GM23338 (cell line): ENCODE data around the gene TPM1. TPM values are rescaled to one million over a fixed set of nuclear protein-coding genes. Genes with fewer than 3 reads are reported as not detected.

Experiments used
- ATAC-seq: fragments of 200-7000 bp; cut with Tn5 transposase; 3 replicates; pipeline ENCODE4 v1.9.1; 2020
- DNase-seq: peaks from one replicate; pipeline ENCODE4 v3.0.0-alpha.2; 2015; ENCODE audit warnings: low spot score
- H2AFZ ChIP-seq: fragments of 200-600 bp; sonication (generic); 2 replicates; pipeline ENCODE4 v1.8.0; 2016; ENCODE audit warnings: antibody characterized with exemption, mild to moderate bottlenecking, moderate library complexity
- H3F3A ChIP-seq: fragments of 200-600 bp; sonication (generic); replicated peaks from 2 replicates; pipeline ENCODE4 v1.8.0; 2017; ENCODE audit warnings: antibody characterized with exemption, mixed run types, low read depth
- H3K27ac ChIP-seq: fragments of 200-600 bp; sonication (generic); 2 replicates; pipeline ENCODE4 v1.6.1; 2016; ENCODE audit warnings: low read depth
- H3K27me3 ChIP-seq: fragments of 200-600 bp; sonication (generic); 2 replicates; pipeline ENCODE4 v1.8.0; 2016; ENCODE audit warnings: mild to moderate bottlenecking, mixed run types, moderate library complexity; ENCODE audit not compliant: insufficient read depth
- H3K36me3 ChIP-seq: fragments of 200-600 bp; sonication (generic); 2 replicates; pipeline ENCODE4 v1.8.0; 2016; ENCODE audit warnings: mild to moderate bottlenecking; ENCODE audit not compliant: insufficient read depth
- H3K4me1 ChIP-seq: fragments of 200-600 bp; sonication (generic); 2 replicates; pipeline ENCODE4 v1.8.0; 2016; ENCODE audit warnings: mild to moderate bottlenecking, moderate library complexity; ENCODE audit not compliant: insufficient read depth
- H3K4me2 ChIP-seq: fragments of 200-600 bp; sonication (generic); 2 replicates; pipeline ENCODE4 v1.7.1; 2017; ENCODE audit warnings: mixed run types
- H3K4me3 ChIP-seq: fragments of 200-600 bp; sonication (generic); 2 replicates; pipeline ENCODE4 v1.6.1; 2016; ENCODE audit warnings: mixed run types
- H3K79me2 ChIP-seq: fragments of 200-600 bp; sonication (generic); replicated peaks from 2 replicates; pipeline ENCODE4 v1.8.0; 2017; ENCODE audit warnings: mild to moderate bottlenecking; ENCODE audit not compliant: insufficient read depth
- H3K9me2 ChIP-seq: fragments of 200-600 bp; sonication (generic); 2 replicates; pipeline ENCODE4 v1.8.0; 2017; ENCODE audit not compliant: insufficient read depth
- H4K20me1 ChIP-seq: fragments of 200-600 bp; sonication (generic); replicated peaks from 2 replicates; pipeline ENCODE4 v1.8.0; 2017; ENCODE audit warnings: mild to moderate bottlenecking; ENCODE audit not compliant: insufficient read depth
- H3K27ac Mint-ChIP-seq: 2 replicates; pipeline ENCODE4 v1.8.0; 2020; ENCODE audit warnings: inconsistent platforms, mild to moderate bottlenecking, moderate library complexity, mixed read lengths
- H3K27me3 Mint-ChIP-seq: 3 replicates; pipeline ENCODE4 v1.8.0; 2022; ENCODE audit warnings: low read depth, mild to moderate bottlenecking, moderate library complexity, mixed read lengths, inconsistent platforms; ENCODE audit not compliant: insufficient read depth, poor library complexity
- H3K36me3 Mint-ChIP-seq: 3 replicates; pipeline ENCODE4 v1.8.0; 2021; ENCODE audit warnings: low read depth, mild to moderate bottlenecking, inconsistent platforms, moderate library complexity, mixed read lengths
- H3K4me1 Mint-ChIP-seq: 3 replicates; pipeline ENCODE4 v1.8.0; 2020; ENCODE audit warnings: mild to moderate bottlenecking, inconsistent platforms, mixed read lengths
- H3K4me3 Mint-ChIP-seq: 3 replicates; pipeline ENCODE4 v1.8.0; 2021; ENCODE audit warnings: moderate library complexity, mild to moderate bottlenecking, inconsistent platforms, mixed read lengths
- H3K9me3 Mint-ChIP-seq: 3 replicates; pipeline ENCODE4 v1.8.0; 2020; ENCODE audit warnings: moderate library complexity, mild to moderate bottlenecking, inconsistent platforms, mixed read lengths
- EZH2phosphoT487 ChIP-seq: fragments of 200-600 bp; sonication (generic); IDR thresholded peaks from one replicate; pipeline ENCODE4 v1.8.1; 2018; ENCODE audit warnings: antibody characterized with exemption; ENCODE audit not compliant: unreplicated experiment
- JUNB ChIP-seq: IDR thresholded peaks from one replicate; pipeline ENCODE4 v1.6.1; 2016; ENCODE audit warnings: antibody characterized with exemption; ENCODE audit not compliant: unreplicated experiment
- ZNF114 ChIP-seq: fragments of 250-450 bp; sonication (Bioruptor Pico); IDR thresholded peaks from 2 replicates; pipeline ENCODE4 v1.5.0; 2020; ENCODE audit warnings: mild to moderate bottlenecking, moderate library complexity
- ZNF331 ChIP-seq: fragments of 250-450 bp; sonication (Bioruptor Pico); IDR thresholded peaks from 2 replicates; pipeline ENCODE4 v1.5.0; 2020; ENCODE audit warnings: low read depth, mild to moderate bottlenecking, moderate library complexity
- polyA plus RNA-seq: library from polyadenylated mRNA; unstranded; fragments of >200 nt; fragmentation: Nextera tagmentation; extraction: Ambion mirVana; gene quantifications from 2 replicates; pipeline ENCODE4 v1.2.1, GENCODE V29; 2016
- total RNA-seq: library from RNA; depleted of rRNA; stranded (reverse); fragments of >200 nt; shearing (Covaris generic); gene quantifications from 2 replicates; pipeline ENCODE4 v1.2.3, GENCODE V29; 2014
- TF ChIP-seq, protein P1 (sequence below): fragments of 250-450 bp; sonication (Bioruptor Pico); IDR thresholded peaks from 2 replicates; pipeline ENCODE4 v1.5.0; 2020; ENCODE audit warnings: mild to moderate bottlenecking, moderate library complexity
- TF ChIP-seq, protein P2 (sequence below): IDR thresholded peaks from one replicate; pipeline ENCODE4 v1.6.1; 2018; ENCODE audit warnings: antibody characterized with exemption; ENCODE audit not compliant: unreplicated experiment
- TF ChIP-seq, protein P3 (sequence below): IDR thresholded peaks from 2 replicates; pipeline ENCODE4 v1.6.1; 2016; ENCODE audit warnings: antibody characterized with exemption
- TF ChIP-seq, protein P4 (sequence below), 2 experiments: fragments of 200-600 bp in 1 of 2; sonication (generic) in 1 of 2; conservative IDR thresholded peaks; 2 replicates each; pipeline versions ENCODE4 v1.5.1 to v1.6.1; 2016 to 2017; ENCODE audit warnings: antibody characterized with exemption in 2 of 2, low read depth in 2 of 2, mild to moderate bottlenecking in 2 of 2, moderate library complexity in 1 of 2

TPM1 gene
- total and polyA plus RNA-seq, 2 experiments from 2014 or later: 449 to 913 TPM

DNA sequence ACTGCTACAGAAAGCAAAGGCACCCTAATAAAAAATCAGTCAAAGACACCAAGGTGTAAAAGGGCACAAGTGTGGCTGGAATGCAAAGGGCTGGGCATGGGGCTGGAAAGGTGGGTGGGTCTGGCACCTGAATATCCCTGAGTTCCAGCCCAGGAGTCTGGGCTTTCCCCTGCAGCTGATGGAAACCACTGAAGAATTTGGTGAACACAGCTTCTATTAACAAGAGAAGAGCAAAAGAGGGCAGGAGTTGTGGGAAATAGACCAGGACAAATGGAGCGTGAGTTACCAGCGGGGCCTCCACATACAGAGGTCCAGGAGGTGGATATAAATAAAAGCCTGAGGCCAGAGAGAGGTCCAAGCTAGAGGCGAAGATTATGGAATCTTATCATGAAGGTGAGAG lies 45.1 kb upstream of the TPM1 start:
- no peak overlapping the region for H3K27ac Mint-ChIP-seq
- ATAC-seq: no peak
- no peaks in the 10 kb centered on the region for H3K36me3 ChIP-seq

More for the DNA sequence above, 45.1 kb upstream of the TPM1 start:
- no peaks in the 10 kb centered on the region for H3K4me1 ChIP-seq
- H3K27ac ChIP-seq: no peak overlapping the region
- H3F3A ChIP-seq: no peaks in the 10 kb centered on the region
- no peak overlapping the region for H2AFZ ChIP-seq
- no peak overlapping the region for H3K4me3 ChIP-seq
- no peaks in the 10 kb centered on the region for H3K36me3 Mint-ChIP-seq
- no peaks in the 10 kb centered on the region for H3K79me2 ChIP-seq
- H3K9me2 ChIP-seq: no peaks in the 10 kb centered on the region
- H3K4me2 ChIP-seq: no peak overlapping the region
- no peaks in the 10 kb centered on the region for H3K27me3 ChIP-seq
- H3K4me3 Mint-ChIP-seq: no peak overlapping the region
- peaks cover 9% of the 10 kb centered on the region for H3K27me3 Mint-ChIP-seq
- no peak for DNase-seq
- TF ChIP-seq, protein P1, sequence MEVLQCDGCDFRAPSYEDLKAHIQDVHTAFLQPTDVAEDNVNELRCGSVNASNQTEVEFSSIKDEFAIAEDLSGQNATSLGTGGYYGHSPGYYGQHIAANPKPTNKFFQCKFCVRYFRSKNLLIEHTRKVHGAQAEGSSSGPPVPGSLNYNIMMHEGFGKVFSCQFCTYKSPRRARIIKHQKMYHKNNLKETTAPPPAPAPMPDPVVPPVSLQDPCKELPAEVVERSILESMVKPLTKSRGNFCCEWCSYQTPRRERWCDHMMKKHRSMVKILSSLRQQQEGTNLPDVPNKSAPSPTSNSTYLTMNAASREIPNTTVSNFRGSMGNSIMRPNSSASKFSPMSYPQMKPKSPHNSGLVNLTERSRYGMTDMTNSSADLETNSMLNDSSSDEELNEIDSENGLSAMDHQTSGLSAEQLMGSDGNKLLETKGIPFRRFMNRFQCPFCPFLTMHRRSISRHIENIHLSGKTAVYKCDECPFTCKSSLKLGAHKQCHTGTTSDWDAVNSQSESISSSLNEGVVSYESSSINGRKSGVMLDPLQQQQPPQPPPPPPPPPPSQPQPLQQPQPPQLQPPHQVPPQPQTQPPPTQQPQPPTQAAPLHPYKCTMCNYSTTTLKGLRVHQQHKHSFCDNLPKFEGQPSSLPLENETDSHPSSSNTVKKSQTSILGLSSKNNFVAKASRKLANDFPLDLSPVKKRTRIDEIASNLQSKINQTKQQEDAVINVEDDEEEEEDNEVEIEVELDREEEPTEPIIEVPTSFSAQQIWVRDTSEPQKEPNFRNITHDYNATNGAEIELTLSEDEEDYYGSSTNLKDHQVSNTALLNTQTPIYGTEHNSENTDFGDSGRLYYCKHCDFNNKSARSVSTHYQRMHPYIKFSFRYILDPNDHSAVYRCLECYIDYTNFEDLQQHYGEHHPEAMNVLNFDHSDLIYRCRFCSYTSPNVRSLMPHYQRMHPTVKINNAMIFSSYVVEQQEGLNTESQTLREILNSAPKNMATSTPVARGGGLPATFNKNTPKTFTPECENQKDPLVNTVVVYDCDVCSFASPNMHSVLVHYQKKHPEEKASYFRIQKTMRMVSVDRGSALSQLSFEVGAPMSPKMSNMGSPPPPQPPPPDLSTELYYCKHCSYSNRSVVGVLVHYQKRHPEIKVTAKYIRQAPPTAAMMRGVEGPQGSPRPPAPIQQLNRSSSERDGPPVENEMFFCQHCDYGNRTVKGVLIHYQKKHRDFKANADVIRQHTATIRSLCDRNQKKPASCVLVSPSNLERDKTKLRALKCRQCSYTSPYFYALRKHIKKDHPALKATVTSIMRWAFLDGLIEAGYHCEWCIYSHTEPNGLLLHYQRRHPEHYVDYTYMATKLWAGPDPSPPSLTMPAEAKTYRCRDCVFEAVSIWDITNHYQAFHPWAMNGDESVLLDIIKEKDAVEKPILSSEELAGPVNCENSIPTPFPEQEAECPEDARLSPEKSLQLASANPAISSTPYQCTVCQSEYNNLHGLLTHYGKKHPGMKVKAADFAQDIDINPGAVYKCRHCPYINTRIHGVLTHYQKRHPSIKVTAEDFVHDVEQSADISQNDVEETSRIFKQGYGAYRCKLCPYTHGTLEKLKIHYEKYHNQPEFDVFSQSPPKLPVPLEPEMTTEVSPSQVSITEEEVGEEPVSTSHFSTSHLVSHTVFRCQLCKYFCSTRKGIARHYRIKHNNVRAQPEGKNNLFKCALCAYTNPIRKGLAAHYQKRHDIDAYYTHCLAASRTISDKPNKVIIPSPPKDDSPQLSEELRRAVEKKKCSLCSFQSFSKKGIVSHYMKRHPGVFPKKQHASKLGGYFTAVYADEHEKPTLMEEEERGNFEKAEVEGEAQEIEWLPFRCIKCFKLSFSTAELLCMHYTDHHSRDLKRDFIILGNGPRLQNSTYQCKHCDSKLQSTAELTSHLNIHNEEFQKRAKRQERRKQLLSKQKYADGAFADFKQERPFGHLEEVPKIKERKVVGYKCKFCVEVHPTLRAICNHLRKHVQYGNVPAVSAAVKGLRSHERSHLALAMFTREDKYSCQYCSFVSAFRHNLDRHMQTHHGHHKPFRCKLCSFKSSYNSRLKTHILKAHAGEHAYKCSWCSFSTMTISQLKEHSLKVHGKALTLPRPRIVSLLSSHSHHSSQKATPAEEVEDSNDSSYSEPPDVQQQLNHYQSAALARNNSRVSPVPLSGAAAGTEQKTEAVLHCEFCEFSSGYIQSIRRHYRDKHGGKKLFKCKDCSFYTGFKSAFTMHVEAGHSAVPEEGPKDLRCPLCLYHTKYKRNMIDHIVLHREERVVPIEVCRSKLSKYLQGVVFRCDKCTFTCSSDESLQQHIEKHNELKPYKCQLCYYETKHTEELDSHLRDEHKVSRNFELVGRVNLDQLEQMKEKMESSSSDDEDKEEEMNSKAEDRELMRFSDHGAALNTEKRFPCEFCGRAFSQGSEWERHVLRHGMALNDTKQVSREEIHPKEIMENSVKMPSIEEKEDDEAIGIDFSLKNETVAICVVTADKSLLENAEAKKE (CRISPR knock-in tag): no peak
- TF ChIP-seq ZNF331 (CRISPR knock-in tag) (no peak), ZNF114 (no peak), JUNB (no peak), EZH2phosphoT487 (no peak)
- TF ChIP-seq, protein P2, sequence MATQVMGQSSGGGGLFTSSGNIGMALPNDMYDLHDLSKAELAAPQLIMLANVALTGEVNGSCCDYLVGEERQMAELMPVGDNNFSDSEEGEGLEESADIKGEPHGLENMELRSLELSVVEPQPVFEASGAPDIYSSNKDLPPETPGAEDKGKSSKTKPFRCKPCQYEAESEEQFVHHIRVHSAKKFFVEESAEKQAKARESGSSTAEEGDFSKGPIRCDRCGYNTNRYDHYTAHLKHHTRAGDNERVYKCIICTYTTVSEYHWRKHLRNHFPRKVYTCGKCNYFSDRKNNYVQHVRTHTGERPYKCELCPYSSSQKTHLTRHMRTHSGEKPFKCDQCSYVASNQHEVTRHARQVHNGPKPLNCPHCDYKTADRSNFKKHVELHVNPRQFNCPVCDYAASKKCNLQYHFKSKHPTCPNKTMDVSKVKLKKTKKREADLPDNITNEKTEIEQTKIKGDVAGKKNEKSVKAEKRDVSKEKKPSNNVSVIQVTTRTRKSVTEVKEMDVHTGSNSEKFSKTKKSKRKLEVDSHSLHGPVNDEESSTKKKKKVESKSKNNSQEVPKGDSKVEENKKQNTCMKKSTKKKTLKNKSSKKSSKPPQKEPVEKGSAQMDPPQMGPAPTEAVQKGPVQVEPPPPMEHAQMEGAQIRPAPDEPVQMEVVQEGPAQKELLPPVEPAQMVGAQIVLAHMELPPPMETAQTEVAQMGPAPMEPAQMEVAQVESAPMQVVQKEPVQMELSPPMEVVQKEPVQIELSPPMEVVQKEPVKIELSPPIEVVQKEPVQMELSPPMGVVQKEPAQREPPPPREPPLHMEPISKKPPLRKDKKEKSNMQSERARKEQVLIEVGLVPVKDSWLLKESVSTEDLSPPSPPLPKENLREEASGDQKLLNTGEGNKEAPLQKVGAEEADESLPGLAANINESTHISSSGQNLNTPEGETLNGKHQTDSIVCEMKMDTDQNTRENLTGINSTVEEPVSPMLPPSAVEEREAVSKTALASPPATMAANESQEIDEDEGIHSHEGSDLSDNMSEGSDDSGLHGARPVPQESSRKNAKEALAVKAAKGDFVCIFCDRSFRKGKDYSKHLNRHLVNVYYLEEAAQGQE: no peak
- TF ChIP-seq, protein P3, sequence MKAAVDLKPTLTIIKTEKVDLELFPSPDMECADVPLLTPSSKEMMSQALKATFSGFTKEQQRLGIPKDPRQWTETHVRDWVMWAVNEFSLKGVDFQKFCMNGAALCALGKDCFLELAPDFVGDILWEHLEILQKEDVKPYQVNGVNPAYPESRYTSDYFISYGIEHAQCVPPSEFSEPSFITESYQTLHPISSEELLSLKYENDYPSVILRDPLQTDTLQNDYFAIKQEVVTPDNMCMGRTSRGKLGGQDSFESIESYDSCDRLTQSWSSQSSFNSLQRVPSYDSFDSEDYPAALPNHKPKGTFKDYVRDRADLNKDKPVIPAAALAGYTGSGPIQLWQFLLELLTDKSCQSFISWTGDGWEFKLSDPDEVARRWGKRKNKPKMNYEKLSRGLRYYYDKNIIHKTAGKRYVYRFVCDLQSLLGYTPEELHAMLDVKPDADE: no peak
- TF ChIP-seq, protein P4, sequence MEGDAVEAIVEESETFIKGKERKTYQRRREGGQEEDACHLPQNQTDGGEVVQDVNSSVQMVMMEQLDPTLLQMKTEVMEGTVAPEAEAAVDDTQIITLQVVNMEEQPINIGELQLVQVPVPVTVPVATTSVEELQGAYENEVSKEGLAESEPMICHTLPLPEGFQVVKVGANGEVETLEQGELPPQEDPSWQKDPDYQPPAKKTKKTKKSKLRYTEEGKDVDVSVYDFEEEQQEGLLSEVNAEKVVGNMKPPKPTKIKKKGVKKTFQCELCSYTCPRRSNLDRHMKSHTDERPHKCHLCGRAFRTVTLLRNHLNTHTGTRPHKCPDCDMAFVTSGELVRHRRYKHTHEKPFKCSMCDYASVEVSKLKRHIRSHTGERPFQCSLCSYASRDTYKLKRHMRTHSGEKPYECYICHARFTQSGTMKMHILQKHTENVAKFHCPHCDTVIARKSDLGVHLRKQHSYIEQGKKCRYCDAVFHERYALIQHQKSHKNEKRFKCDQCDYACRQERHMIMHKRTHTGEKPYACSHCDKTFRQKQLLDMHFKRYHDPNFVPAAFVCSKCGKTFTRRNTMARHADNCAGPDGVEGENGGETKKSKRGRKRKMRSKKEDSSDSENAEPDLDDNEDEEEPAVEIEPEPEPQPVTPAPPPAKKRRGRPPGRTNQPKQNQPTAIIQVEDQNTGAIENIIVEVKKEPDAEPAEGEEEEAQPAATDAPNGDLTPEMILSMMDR (conservative IDR thresholded peaks at IDR 0.05; ENCODE audit: low read depth in 2 of 2): no peak
- peaks cover 10% of the 10 kb centered on the region for H3K4me1 Mint-ChIP-seq
- no peaks in the 10 kb centered on the region for H4K20me1 ChIP-seq
- no peaks in the 10 kb centered on the region for H3K9me3 Mint-ChIP-seq
